NCI-H1436 treated with DMSO at 0.1 percent for 48 hours (cell line): ENCODE measurements around the gene WDR54.
"Not testable (repeated sequence)": the region's sequence is repeated elsewhere in the genome, so short reads cannot be mapped to it uniquely, and the experiment has no call there.

Experiments
- DNase-seq: peaks from one replicate; lab custom pipeline; 2025; lab: John Stamatoyannopoulos, UW

The WDR54 gene

DNA sequence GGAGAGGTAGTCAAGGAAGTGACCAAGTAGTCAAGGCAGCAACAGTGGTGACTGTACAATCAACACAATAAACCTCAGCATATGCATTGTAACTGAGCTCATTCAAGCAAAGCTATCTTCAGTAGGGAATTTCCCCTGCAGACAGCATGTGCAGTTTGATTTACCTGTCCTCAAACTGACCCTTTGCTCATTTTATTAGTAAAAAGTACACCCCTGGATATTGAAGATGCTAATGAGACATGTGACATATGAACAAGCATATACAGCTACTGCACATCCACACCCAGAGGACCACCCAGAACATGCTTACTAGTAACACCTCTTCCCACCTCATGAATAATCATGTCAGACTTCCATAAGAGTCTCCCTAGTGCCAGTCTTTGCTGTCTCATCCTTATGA lies 15.5 kb upstream of the WDR54 start:
- DNase-seq: no peak

DNA sequence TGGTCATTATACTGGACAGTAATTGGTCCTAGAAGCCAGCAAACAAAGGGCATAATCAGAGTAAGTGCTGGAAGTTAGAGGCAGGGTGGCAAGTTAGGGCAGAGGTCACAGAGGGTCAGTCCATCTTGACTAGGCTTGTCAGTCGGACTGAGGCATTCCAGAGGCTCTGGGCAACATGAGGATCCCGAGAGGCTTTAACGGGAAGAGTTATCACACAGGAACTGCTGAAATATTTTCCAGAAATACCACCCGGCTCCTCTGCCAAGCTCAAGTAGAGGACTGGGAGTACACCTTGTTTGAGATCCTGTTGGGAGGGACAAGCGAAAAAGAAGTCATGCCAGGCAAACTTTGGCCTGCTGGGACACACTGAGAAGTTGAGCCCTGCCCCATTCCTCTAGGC lies 13.8 kb upstream of the WDR54 start:
- DNase-seq: no peak

DNA sequence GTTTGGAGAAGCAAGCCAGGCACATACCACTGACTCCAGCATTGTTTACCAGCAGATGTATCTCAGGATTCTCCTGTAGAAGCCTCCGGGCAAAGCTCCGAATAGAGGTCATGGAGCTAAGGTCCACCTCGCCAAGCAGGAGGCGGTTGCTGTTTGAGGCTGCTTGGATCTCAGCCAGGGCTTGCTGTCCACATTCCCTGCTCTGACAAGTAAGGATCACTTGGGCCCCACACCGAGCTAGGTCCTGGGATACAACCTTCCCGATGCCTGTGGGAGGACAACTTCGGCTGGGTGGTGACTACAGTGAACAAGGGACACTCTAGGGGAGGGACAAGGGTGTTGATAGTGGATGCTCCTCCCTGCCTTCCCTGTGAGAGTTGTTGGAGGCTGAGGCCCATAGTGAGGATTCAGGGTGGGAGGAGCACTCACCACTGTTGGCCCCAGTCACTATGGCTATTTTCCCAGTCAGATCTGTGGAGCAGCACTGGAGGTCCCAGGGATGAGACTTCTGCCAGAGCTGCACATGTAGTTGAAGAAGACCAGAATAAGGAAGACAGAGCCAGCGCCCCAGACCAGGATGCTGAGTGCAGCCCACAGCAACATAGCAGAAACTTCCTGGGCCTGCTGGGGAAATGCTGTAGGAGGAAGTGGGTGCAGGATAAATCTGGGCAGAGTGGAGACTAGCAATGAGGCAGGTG lies 8.4 kb upstream of the WDR54 start:
- no peak for DNase-seq

DNA sequence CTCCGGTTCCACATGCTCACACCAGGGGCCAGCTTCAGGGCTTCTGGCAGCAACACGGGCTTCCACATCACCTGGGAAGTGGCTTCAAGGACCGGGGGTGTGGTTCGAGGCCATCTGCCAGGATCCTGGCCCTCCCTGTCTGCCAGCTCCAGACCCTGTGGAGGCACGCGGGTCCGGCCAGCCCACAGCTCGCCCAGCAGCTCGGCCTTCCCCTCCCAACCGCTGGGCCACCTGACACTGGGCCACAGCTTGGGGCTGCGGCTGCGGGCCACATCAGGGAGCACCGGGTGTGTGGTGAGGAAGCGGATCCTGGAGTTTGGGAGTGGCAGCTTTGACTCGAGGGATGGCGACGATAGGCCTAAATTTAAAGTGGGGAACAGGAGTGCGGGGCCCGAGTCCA lies 7.1 kb upstream of the WDR54 start:
- no peak for DNase-seq

- no peak for DNase-seq
Measured at GRCh38 chr2:74414881-74415761, 6.4 kb upstream of the WDR54 start.

DNA sequence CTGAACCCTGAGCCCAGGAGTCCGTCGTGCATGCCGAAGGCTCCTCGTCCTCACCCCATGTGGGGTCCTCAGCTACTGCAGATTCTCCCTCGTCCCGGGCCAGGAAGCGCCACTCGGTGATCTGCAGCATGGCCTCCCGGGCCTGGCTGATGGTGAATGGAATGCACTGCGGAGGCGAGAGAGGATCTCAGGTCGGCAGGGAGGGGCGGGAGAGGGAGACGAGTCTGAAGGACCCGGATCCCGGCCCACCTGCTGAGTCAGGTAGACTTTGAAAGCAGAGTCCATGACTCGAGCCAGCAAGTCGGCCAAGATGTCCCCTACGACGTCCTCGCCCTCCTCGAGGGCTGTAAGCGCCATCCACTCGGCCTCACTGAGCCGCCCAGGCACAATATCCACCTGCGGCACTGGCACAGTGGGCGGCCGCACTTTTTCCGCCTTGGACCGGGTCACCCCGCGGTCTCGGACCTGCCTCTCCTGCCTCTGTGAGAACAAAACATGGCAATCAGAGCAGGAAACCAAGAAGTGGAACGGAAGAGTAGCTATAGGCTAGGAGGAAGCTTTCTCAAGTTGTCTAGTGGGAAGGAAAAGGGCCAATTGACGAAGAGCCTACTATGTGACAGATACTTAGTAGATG lies 5.7 kb upstream of the WDR54 start:
- DNase-seq: no peak

DNA sequence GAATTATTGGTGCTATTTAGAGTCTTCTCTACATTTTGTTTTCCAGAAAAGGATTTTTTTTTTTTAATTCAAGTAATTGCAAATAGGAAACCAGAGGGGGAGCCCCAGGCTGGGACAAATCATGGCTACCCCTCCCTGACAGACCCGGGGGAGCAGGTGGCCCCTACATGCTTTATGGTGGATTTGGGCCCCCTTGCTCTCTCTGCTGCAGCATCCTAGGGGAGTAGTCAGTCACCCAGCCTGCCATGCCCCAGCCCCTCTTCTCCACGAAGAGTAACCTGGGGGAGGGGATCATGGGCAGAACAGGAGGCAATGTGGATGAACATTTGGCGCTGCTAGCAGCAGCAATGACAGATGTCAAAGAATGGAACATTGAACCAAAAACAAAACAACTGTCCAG lies 4.8 kb upstream of the WDR54 start:
- no peak for DNase-seq

GRCh38 chr2:74417197-74417596 lies 4.3 kb upstream of the WDR54 start:
- DNase-seq: no peak

DNA sequence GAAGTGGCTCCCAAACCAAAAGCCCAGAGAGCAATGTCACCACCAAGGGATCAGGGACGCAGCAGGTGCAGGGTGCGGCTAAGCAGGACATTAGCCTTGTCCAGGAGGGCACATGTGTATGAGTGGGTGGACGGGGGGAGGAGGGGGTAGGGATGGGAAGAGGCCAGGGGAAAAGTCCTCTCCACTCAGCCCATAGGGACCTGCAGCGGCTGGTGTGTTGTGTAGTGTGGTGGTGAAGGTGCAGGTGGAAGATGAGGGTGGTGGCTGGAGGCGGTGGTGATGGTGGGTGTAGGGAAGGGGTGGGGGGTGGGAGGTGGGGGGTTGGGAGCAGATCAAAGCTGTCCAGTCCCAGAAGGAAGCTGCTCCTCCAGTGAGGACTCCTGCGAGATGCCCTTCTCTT lies 3.8 kb upstream of the WDR54 start:
- no peak for DNase-seq

- DNase-seq: no peak
Measured at GRCh38 chr2:74418312-74418711, 3.2 kb upstream of the WDR54 start.

DNA sequence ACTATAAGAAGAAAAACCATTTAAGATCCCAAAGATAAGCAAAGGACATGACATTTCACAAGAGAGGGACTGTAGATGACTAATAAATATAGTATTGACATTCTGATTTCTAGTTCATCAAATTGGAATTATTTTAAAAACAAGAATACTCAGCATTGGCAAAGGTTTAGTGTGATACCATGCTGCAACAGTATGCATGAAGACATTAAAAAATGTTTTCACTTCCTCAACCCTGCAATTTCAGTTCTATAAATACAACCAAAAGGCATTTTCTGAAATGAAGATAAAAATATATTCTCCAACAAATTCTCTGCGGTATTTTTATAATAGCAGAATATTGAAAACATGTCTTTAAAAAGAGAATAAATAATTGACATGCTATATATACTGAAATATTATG lies 2.2 kb upstream of the WDR54 start:
- no peak for DNase-seq

DNA sequence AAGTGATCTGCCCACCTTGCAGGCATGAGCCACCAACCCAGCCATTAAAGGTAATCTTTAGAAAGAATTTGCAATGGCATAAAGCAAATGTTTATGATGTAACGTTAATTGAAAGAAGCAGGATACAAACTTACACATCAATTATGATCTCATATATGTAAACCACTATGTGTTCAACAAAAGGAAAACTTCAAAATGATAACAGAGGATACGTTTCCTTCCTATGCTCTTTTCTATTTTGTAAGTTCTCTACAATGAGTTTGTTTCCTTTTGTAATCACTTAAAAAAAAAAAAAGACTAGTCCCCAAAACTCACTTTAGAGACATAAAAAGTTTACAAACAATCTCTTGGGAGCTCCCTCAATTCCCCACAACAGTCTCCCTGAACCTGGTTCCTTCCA lies 1.5 kb upstream of the WDR54 start:
- no peak for DNase-seq

GRCh38 chr2:74420443-74421103 lies 957 bp upstream of the WDR54 start:
- DNase-seq: not testable (repeated sequence)

DNA sequence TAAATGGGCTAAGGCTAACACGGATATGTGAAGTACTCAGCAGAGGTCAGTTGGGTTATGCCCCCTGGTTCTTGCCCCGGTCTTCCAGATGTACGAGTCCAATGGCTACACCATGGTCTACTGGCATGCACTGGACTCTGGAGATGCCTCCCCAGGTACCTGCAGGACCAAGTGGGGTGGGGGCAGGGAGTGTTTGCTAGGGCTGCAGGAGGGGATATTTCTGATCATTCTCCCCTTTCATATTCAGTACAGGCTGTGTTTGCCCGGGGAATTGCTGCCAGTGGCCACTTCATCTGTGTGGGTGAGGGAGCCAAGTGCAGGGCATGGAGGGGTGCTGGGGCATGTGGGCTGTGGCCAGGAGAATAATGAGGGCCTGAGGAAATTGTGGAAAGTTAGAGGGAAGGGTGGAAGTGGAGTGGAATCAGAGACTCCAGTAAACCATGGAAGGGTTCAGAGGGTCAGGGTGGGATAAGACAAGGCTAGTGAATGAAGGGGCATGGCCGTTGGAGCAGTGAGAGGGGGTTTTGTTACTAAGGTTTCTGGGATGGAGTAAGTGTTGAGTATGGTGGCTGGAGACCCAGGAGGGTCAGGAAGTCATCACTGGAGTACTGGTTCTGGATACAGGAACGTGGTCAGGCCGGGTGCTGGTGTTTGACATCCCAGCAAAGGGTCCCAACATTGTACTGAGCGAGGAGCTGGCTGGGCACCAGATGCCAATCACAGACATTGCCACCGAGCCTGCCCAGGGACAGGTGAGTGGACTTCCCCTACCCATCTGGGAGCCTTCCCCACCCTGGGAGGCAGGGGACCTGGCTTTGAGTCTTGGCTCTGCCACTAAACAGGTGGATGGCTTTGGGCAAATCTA lies 1.9 kb downstream of the WDR54 start:
- no peak for DNase-seq

- no peak for DNase-seq
Measured at GRCh38 chr2:74424139-74424992, 2.8 kb downstream of the WDR54 start.

DNA sequence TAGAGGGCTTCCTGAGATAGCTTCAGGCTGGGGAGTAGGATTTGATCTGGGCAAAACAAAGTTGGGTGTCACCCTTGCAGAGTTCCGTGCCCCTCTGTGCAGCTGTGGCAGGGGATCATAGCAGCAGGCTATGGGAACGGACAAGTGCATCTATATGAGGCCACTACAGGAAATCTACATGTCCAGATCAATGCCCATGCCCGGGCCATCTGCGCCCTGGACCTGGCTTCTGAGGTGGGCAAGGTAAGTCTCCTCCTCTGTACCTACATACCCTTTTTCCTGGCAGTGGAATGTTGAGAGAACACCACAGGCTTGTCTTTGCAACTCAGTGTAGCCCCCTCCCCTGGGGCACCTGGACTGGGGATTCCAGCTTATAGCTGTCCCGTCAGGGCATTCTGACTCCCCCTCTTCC lies 3.5 kb downstream of the WDR54 start:
- DNase-seq: no peak

GRCh38 chr2:74425523-74425922 lies 4.0 kb downstream of the WDR54 start:
- DNase-seq: no peak

DNA sequence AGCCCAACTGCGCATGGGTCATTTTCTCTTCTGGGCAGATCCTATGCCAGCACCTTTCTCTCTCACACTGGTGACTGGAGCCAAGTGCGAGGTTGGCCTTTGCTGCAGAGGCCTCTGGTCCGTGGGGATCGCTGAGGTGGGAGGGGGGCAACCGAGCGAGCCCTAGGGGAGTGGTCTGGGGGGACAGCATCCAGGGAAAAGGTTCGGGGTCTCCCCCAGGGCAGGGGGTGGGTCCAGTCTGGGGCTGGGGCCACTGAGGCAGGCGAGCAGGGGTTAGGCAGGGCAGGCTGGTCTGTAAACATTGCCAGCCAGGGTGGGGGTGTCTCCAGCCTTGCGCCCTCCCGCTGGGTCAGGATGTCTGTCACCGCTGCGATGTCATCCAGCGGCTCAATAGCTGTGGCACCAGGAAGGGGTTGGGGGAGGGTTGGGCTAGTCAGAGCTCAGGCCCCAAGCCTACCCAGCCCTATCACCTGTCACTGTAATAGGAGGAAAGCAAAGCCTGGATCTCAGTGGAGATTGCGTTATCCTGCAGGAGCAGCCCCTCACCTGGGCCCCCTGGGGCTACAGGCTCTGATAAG lies 4.7 kb downstream of the WDR54 start:
- DNase-seq: no peak

DNA sequence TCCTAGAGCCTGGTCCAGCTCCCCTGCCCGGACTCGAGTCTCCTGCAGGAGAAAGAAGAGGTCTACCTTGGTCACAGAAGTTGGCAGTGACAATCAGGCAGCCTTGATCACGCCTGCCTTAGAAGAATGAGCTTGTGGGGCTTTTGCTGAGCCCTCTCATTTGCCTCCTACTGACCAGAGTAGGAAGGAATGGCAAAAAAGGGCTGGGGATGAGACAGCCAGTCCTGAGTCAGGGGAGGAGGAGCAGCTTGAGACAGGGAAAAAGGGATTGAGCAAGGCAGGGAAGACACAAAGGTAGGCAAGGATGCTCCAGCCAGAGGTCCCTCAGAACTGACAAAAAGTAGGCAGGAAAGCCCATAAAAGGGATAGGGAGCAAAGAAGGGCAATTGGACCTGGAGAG lies 6.0 kb downstream of the WDR54 start:
- DNase-seq: no peak

DNA sequence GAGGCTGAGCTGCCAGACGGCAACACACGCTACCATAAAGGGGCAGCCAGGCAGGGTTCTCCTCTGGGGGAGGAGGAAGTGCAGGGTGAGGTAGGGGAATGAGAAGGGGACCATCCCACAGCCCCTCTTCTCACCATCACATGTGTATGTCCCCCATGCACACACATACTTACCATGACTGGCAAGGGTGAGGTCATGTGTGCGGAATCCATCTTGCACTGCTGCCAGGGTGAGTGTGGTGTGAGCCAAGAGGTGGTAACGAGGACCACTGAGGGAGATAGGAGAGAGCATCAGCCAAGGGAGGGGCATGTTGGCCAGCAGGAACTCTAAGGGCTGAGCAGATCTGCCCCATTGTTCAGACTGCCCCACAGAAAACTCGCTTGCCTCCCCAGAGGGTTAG lies 7.1 kb downstream of the WDR54 start:
- DNase-seq: no peak
